Measurements from ENCODE around the gene PIP4K2C. TPM values are rescaled to one million over a fixed set of nuclear protein-coding genes. Genes with fewer than 3 reads are reported as not detected.

PIP4K2C gene
- total RNA-seq, 2 experiments from 2014 or later, result 15.1 to 17.3 TPM

DNA sequence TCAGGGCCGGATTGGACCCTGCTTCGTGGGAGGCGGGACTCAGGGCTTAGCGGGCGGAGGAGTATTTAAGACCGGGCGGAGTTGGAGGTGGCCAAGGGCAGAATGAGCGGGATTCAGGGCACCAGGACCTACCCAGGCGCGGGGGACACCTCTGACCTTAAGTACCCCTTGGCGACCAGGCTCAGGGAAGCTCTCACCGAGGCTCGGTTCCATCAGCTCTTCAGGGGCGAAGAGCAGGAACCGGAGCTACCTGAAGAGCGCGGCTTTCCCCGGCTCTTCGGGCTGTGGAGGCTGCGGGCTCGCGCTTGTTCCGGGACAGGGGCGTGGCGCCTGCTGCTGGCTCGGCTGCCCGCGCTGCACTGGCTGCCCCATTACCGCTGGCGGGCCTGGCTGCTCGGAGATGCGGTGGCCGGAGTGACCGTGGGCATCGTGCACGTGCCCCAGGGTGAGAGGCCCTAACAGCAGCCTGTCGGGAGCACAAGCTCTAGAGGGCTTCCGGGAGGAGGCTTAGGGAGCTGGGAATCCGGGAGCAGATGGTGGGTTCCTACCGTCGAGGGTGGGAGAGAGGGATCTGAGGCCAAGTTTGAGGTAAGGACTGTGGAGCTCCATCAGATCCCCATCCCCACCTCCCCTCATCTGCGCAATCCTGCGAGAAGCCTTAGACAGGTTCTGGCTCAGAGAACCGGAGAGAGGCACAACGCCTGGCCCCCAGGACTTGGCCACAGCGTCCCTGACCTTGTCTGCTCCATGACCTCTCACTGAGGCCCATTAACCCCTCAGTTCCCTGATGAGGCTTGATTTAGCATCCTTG is 28.6 kb downstream of the PIP4K2C start:
- Mint-ChIP-seq H3K4me1 (ENCODE audit: low read depth) (peaks cover 33% of the 10 kb centered on the region), H3K36me3 (ENCODE audit: low read depth) (no peaks in the 10 kb centered on the region), H3K27me3 (peaks cover 99% of the 10 kb centered on the region), H3K4me3 (peak overlapping the region; percentile 65), H3K9me3 (no peaks in the 10 kb centered on the region), H3K27ac (no peak overlapping the region)
- peaks cover 72 to 78% of the 10 kb centered on the region in 2 experiments for H3K27me3 ChIP-seq (ENCODE audit: control insufficient read depth in 1 of 2, insufficient read depth in 2 of 2, low read length in 2 of 2)
- H3K36me3 ChIP-seq (ENCODE audit: insufficient read depth, low read length), result no peaks in the 10 kb centered on the region
- H3K9me3 ChIP-seq (ENCODE audit: control insufficient read depth in 1 of 2, insufficient read depth in 1 of 2, low read length in 2 of 2), result peaks cover 0 to 12% of the 10 kb centered on the region in 2 experiments
- H3K4me1 ChIP-seq (ENCODE audit: insufficient read depth, low read length), result peaks cover 33% of the 10 kb centered on the region
- intact Hi-C loops (cut with DNase I, micrococcal nuclease), result loop anchor here in 1 of 2 experiments (2.0 kb wide), 1 partner anchor 161 kb away; the partner anchor contains the start of gene GLI1
- no peak overlapping the region for H3K27ac ChIP-seq (ENCODE audit: low read depth in 1 of 2, low read length in 2 of 2)
- TF ChIP-seq, protein P1, sequence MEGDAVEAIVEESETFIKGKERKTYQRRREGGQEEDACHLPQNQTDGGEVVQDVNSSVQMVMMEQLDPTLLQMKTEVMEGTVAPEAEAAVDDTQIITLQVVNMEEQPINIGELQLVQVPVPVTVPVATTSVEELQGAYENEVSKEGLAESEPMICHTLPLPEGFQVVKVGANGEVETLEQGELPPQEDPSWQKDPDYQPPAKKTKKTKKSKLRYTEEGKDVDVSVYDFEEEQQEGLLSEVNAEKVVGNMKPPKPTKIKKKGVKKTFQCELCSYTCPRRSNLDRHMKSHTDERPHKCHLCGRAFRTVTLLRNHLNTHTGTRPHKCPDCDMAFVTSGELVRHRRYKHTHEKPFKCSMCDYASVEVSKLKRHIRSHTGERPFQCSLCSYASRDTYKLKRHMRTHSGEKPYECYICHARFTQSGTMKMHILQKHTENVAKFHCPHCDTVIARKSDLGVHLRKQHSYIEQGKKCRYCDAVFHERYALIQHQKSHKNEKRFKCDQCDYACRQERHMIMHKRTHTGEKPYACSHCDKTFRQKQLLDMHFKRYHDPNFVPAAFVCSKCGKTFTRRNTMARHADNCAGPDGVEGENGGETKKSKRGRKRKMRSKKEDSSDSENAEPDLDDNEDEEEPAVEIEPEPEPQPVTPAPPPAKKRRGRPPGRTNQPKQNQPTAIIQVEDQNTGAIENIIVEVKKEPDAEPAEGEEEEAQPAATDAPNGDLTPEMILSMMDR (IDR thresholded peaks at IDR 0.05), result no peak
- ATAC-seq (ENCODE audit: poor library complexity) (peak; percentile 60), DNase-seq (peak in 4 of 14 experiments; percentile 19 to 67 (median 50))
- POLR2A ChIA-PET, result interaction anchor here (1.1 to 1.8 kb wide), 3 partner anchors 36 to 161 kb away, joined by 3 to 7 read pairs (median 3); partner anchors contain the start of genes DCTN2 and GLI1
- H3K4me3 ChIP-seq (ENCODE audit: low read length), result no peak overlapping the region
- CTCF ChIA-PET, result interaction anchor here (1.2 to 3.6 kb wide), 4 partner anchors 12 to 37 kb away, joined by 3 to 36 read pairs (median 7); partner anchors contain the start of gene B4GALNT1

DNA sequence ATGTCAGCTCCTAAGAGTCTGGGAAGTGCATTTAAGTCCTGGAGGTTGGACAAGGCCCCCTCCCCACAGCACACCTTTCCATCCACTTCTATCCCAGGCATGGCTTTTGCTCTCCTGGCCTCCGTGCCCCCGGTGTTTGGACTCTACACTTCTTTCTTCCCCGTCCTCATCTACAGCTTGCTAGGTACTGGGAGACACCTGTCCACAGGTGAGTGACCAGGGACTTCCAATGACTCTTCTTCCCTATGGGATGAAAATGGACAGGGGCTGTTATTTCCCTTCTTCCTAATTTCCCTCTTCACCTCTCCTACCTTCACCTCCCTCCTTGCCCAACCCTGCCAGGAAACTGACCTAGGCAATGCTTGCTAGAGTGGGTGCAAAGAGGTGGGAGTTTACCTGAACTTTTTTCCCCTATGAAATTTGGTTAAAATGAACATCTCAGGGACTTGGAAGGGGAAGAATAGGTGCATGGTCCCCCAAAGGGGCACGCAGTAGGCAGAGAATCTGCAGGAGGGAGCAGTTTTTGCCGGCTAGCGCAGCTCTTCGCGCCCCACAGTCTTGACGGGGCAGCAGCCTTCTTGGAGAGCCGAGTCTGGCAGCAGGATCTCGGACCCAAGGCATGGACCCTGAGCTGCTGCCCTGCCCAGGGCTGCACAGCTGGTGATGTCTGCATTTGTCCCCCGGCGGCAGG is 29.4 kb downstream of the PIP4K2C start:
- intact Hi-C loops (cut with DNase I, micrococcal nuclease), result loop anchor here in 1 of 2 experiments (2.0 kb wide), 1 partner anchor 162 kb away; the partner anchor contains the start of gene GLI1
- no peak overlapping the region for H3K27ac Mint-ChIP-seq
- Histone ChIP-seq H3K9me3 (ENCODE audit: control insufficient read depth in 1 of 2, insufficient read depth in 1 of 2, low read length in 2 of 2) (peaks cover 0 to 14% of the 10 kb centered on the region in 2 experiments), H3K27ac (ENCODE audit: low read depth in 1 of 2, low read length in 2 of 2) (no peak overlapping the region), H3K27me3 (ENCODE audit: control insufficient read depth in 1 of 2, insufficient read depth in 2 of 2, low read length in 2 of 2) (peaks cover 79 to 85% of the 10 kb centered on the region in 2 experiments), H3K4me1 (ENCODE audit: insufficient read depth, low read length) (peaks cover 33% of the 10 kb centered on the region), H3K4me3 (ENCODE audit: low read length) (peak overlapping the region; percentile 40), H3K36me3 (ENCODE audit: insufficient read depth, low read length) (no peaks in the 10 kb centered on the region)
- DNase-seq, result no peak
- POLR2A ChIA-PET, result interaction anchor here (0.7 to 1.8 kb wide), 6 partner anchors 15 to 161 kb away, joined by 3 to 7 read pairs (median 3); partner anchors contain the start of genes DCTN2, GLI1 and PIP4K2C
- TF ChIP-seq, protein P1 (IDR thresholded peaks at IDR 0.05), result no peak
- H3K9me3 Mint-ChIP-seq, result no peaks in the 10 kb centered on the region
- H3K4me1 Mint-ChIP-seq (ENCODE audit: low read depth), result peaks cover 33% of the 10 kb centered on the region
- no peak for ATAC-seq (ENCODE audit: poor library complexity)
- CTCF ChIA-PET, result interaction anchor here (1.0 to 3.6 kb wide), 5 partner anchors 12 to 161 kb away, joined by 3 to 36 read pairs (median 6); partner anchors contain the start of genes B4GALNT1 and GLI1
- H3K27me3 Mint-ChIP-seq, result peaks cover 100% of the 10 kb centered on the region
- peak overlapping the region; percentile 80 for H3K4me3 Mint-ChIP-seq
- no peaks in the 10 kb centered on the region for H3K36me3 Mint-ChIP-seq (ENCODE audit: low read depth)

DNA sequence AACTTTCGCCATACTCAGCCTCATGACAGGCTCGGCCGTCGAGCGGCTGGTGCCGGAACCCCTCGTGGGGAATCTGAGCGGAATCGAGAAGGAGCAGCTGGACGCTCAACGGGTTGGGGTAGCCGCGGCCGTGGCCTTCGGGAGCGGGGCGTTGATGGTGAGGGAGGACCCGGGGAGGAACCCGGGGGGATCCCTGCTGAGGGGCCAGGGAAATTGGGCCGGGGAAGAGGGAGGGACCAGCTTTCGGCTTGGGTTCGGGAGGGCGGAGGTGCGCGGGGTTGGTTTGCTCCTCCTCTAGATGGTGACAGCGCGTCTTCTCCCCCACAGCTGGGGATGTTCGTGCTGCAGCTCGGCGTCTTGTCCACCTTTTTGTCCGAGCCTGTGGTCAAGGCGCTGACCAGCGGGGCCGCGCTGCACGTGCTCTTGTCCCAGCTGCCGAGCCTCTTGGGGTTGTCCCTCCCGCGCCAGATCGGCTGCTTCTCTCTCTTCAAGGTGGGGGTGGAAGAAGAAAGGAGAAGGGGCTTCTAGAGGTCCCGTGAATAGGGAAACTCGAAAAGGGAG is 30.0 kb downstream of the PIP4K2C start:
- Histone ChIP-seq H3K27me3 (ENCODE audit: control insufficient read depth in 1 of 2, insufficient read depth in 2 of 2, low read length in 2 of 2) (peaks cover 85 to 86% of the 10 kb centered on the region in 2 experiments), H3K27ac (ENCODE audit: low read depth in 1 of 2, low read length in 2 of 2) (no peak overlapping the region), H3K4me3 (ENCODE audit: low read length) (peak overlapping the region; percentile 40), H3K9me3 (ENCODE audit: control insufficient read depth in 1 of 2, insufficient read depth in 1 of 2, low read length in 2 of 2) (peaks cover 0 to 17% of the 10 kb centered on the region in 2 experiments), H3K36me3 (ENCODE audit: insufficient read depth, low read length) (no peaks in the 10 kb centered on the region), H3K4me1 (ENCODE audit: insufficient read depth, low read length) (peaks cover 33% of the 10 kb centered on the region)
- TF ChIP-seq, protein P1 (IDR thresholded peaks at IDR 0.05), result no peak
- peaks cover 100% of the 10 kb centered on the region for H3K27me3 Mint-ChIP-seq
- DNase-seq (peak in 3 of 14 experiments; percentile 16 to 34 (median 29)), ATAC-seq (ENCODE audit: poor library complexity) (no peak)
- ChIA-PET POLR2A (interaction anchor here (0.7 to 1.8 kb wide), 4 partner anchors 15 to 126 kb away, joined by 3 to 7 read pairs (median 4); partner anchors contain the start of gene PIP4K2C), CTCF (interaction anchor here (1.0 to 3.6 kb wide), 4 partner anchors 12 to 162 kb away, joined by 5 to 36 read pairs (median 7); partner anchors contain the start of genes B4GALNT1 and GLI1)
- H3K27ac Mint-ChIP-seq, result no peak overlapping the region
- H3K4me1 Mint-ChIP-seq (ENCODE audit: low read depth), result peaks cover 33% of the 10 kb centered on the region
- intact Hi-C loops (cut with DNase I, micrococcal nuclease), result loop anchor here (1.0 to 2.0 kb wide), 3 partner anchors 38 to 162 kb away; partner anchors contain the start of gene GLI1 (in 2 of the 2)
- H3K4me3 Mint-ChIP-seq, result peak overlapping the region; percentile 80
- H3K9me3 Mint-ChIP-seq, result no peaks in the 10 kb centered on the region
- H3K36me3 Mint-ChIP-seq (ENCODE audit: low read depth), result no peaks in the 10 kb centered on the region
